Nephron (organoid): ENCODE results near the gene LRRC18.
A peak's percentile ranks its signal among the peaks of the same experiment; 100 is the strongest.

Source experiments
- H3K27ac Mint-ChIP-seq, 3 experiments: 2 replicates each; pipeline ENCODE4 v1.8.0; 2020; ENCODE audit warnings: mixed read lengths in 3 of 3, mild to moderate bottlenecking in 2 of 3, moderate library complexity in 1 of 3
- H3K27me3 Mint-ChIP-seq: 2 replicates; pipeline ENCODE4 v1.8.0; 2021; ENCODE audit warnings: low read depth, mild to moderate bottlenecking, moderate library complexity, mixed read lengths
- H3K36me3 Mint-ChIP-seq: 2 replicates; pipeline ENCODE4 v1.8.0; 2020; ENCODE audit warnings: low read depth, mixed read lengths
- H3K4me1 Mint-ChIP-seq: 2 replicates; pipeline ENCODE4 v1.8.0; 2020; ENCODE audit warnings: mixed read lengths
- H3K4me3 Mint-ChIP-seq, 3 experiments: 2 replicates each; pipeline ENCODE4 v1.8.0; 2020; ENCODE audit warnings: mild to moderate bottlenecking in 3 of 3, mixed read lengths in 3 of 3, moderate library complexity in 2 of 3
- H3K9me3 Mint-ChIP-seq: 2 replicates; pipeline ENCODE4 v1.8.0; 2020; ENCODE audit warnings: mixed read lengths
- CTCF ChIP-seq, 3 experiments: fragments of 200-600 bp; sonication (generic); IDR thresholded peaks; one replicate each; pipeline ENCODE4 v1.5.0; 2021; ENCODE audit warnings: antibody characterized with exemption in 3 of 3; ENCODE audit not compliant: unreplicated experiment in 3 of 3

Gene LRRC18

GRCh38 chr10:48931188-48931587 lies 8.5 kb downstream of the LRRC18 start:
- Mint-ChIP-seq H3K27me3 (peaks cover 32% of the 10 kb centered on the region), H3K9me3 (no peaks in the 10 kb centered on the region), H3K27ac (no peak overlapping the region), H3K4me3 (no peak overlapping the region), H3K4me1 (peaks cover 26% of the 10 kb centered on the region), H3K36me3 (no peaks in the 10 kb centered on the region)
- no peak for TF ChIP-seq CTCF (IDR thresholded peaks at IDR 0.05; ENCODE audit: unreplicated experiment in 3 of 3)

GRCh38 chr10:48929413-48929990 lies 10.1 kb downstream of the LRRC18 start:
- H3K9me3 Mint-ChIP-seq = no peaks in the 10 kb centered on the region
- H3K4me1 Mint-ChIP-seq = peaks cover 15% of the 10 kb centered on the region
- H3K27ac Mint-ChIP-seq = no peak overlapping the region
- peaks cover 28% of the 10 kb centered on the region for H3K27me3 Mint-ChIP-seq
- no peak for TF ChIP-seq CTCF (IDR thresholded peaks at IDR 0.05; ENCODE audit: unreplicated experiment in 3 of 3)
- H3K36me3 Mint-ChIP-seq = no peaks in the 10 kb centered on the region
- H3K4me3 Mint-ChIP-seq = no peak overlapping the region

GRCh38 chr10:48926764-48927540 lies 12.7 kb downstream of the LRRC18 start:
- TF ChIP-seq CTCF (IDR thresholded peaks at IDR 0.05; ENCODE audit: unreplicated experiment in 3 of 3) = no peak
- peaks cover 15% of the 10 kb centered on the region for H3K27me3 Mint-ChIP-seq
- H3K36me3 Mint-ChIP-seq = no peaks in the 10 kb centered on the region
- no peaks in the 10 kb centered on the region for H3K9me3 Mint-ChIP-seq
- peak overlapping the region in 1 of 3 experiments; percentile 5 for H3K4me3 Mint-ChIP-seq
- H3K27ac Mint-ChIP-seq = peak overlapping the region; percentile 9 to 33 (median 25)
- peaks cover 9% of the 10 kb centered on the region for H3K4me1 Mint-ChIP-seq

GRCh38 chr10:48926255-48926654 lies 13.4 kb downstream of the LRRC18 start:
- H3K36me3 Mint-ChIP-seq = no peaks in the 10 kb centered on the region
- no peak overlapping the region for H3K4me3 Mint-ChIP-seq
- no peak for TF ChIP-seq CTCF (IDR thresholded peaks at IDR 0.05; ENCODE audit: unreplicated experiment in 3 of 3)
- peaks cover 9% of the 10 kb centered on the region for H3K4me1 Mint-ChIP-seq
- H3K9me3 Mint-ChIP-seq = no peaks in the 10 kb centered on the region
- no peak overlapping the region for H3K27ac Mint-ChIP-seq
- H3K27me3 Mint-ChIP-seq = peaks cover 15% of the 10 kb centered on the region

GRCh38 chr10:48924988-48925387 lies 14.7 kb downstream of the LRRC18 start:
- H3K36me3 Mint-ChIP-seq = no peaks in the 10 kb centered on the region
- no peak overlapping the region for H3K4me3 Mint-ChIP-seq
- H3K27me3 Mint-ChIP-seq = peaks cover 15% of the 10 kb centered on the region
- no peaks in the 10 kb centered on the region for H3K9me3 Mint-ChIP-seq
- peaks cover 9% of the 10 kb centered on the region for H3K4me1 Mint-ChIP-seq
- no peak for TF ChIP-seq CTCF (IDR thresholded peaks at IDR 0.05; ENCODE audit: unreplicated experiment in 3 of 3)
- no peak overlapping the region for H3K27ac Mint-ChIP-seq

- H3K9me3 Mint-ChIP-seq = no peaks in the 10 kb centered on the region
- no peaks in the 10 kb centered on the region for H3K36me3 Mint-ChIP-seq
- no peak overlapping the region for H3K4me3 Mint-ChIP-seq
- H3K27ac Mint-ChIP-seq = no peak overlapping the region
- no peak for TF ChIP-seq CTCF (IDR thresholded peaks at IDR 0.05; ENCODE audit: unreplicated experiment in 3 of 3)
- H3K4me1 Mint-ChIP-seq = peaks cover 9% of the 10 kb centered on the region
- H3K27me3 Mint-ChIP-seq = peaks cover 11% of the 10 kb centered on the region
Measured at GRCh38 chr10:48923748-48924147, 15.9 kb downstream of the LRRC18 start.
